ENCODE results near the gene PTPN7. TPM values are rescaled to one million over a fixed set of nuclear protein-coding genes. Genes with fewer than 3 reads are reported as not detected.
A peak's percentile ranks its signal among the peaks of the same experiment; 100 is the strongest.

PTPN7 gene
- total and polyA plus RNA-seq, 10 of the 15 experiments (the other 5 are each of a cell fraction or from before 2014, with no cell fraction given), result 7.9 to 117 (median 102) TPM

- TF ChIP-seq TCF7 (IDR thresholded peaks at IDR 0.05; ENCODE audit: borderline replicate concordance) (no peak), RFX5 (IDR thresholded peaks at IDR 0.05; ENCODE audit: low read depth, low read length) (no peak), MLLT1 (IDR thresholded peaks at IDR 0.05) (0 out of 2 replicates have a peak, but pooled peaks have one; percentile 11), POU2F2 (IDR thresholded peaks at IDR 0.05; ENCODE audit: borderline replicate concordance, low read depth, low read length) (peak; percentile 26; the same call in 2 of the 3 replicates), ZBTB4 (CRISPR knock-in tag; IDR thresholded peaks at IDR 0.05) (no peak), IRF5 (IDR thresholded peaks at IDR 0.05; ENCODE audit: borderline replicate concordance) (no peak), MAX (IDR thresholded peaks at IDR 0.05; ENCODE audit: low read depth, low read length) (no peak), FOXM1 (IDR thresholded peaks at IDR 0.05; ENCODE audit: low read depth, low read length) (no peak), PML (IDR thresholded peaks at IDR 0.05; ENCODE audit: low read length) (no peak), SMAD5 (IDR thresholded peaks at IDR 0.05; ENCODE audit: low read depth) (no peak), SMAD1 (IDR thresholded peaks at IDR 0.05; ENCODE audit: low read depth, partially characterized antibody) (no peak), SKIL (IDR thresholded peaks at IDR 0.05; ENCODE audit: low read depth, poor library complexity, severe bottlenecking) (peak; percentile 32), ATF2 (IDR thresholded peaks at IDR 0.05; ENCODE audit: low read length) (no peak), CREM (IDR thresholded peaks at IDR 0.05; ENCODE audit: low read depth) (no peak), RUNX3 (IDR thresholded peaks at IDR 0.05; ENCODE audit: low read length) (no peak), RCOR1 (conservative IDR thresholded peaks at IDR 0.05; ENCODE audit: low read depth, low read length) (no peak), CHD2 (IDR thresholded peaks at IDR 0.05; ENCODE audit: borderline replicate concordance, low read depth, low read length) (no peak), SPI1 (IDR thresholded peaks at IDR 0.05; ENCODE audit: borderline replicate concordance, insufficient read depth, low read depth, low read length) (peak; percentile 49; the same call in 1 of the 2 replicates), EGR1 (IDR thresholded peaks at IDR 0.05; ENCODE audit: borderline replicate concordance in 1 of 2, low read depth in 2 of 2, low read length in 2 of 2) (peak; percentile 91 to 99), FOS (IDR thresholded peaks at IDR 0.05; ENCODE audit: borderline replicate concordance, extremely low read depth, insufficient read length) (no peak), RAD21 (IDR thresholded peaks at IDR 0.05; ENCODE audit: insufficient read depth, low read depth, low read length) (peak; percentile 42; the same call in 1 of the 2 replicates)
Measured at GRCh38 chr1:202160377-202160940, at the start of gene PTPN7 (continued).
